Measurements from ENCODE around the gene SLC25A48.

SLC25A48 gene

GRCh38 chr5:135834639-135835529 is at the start of gene SLC25A48:
TSS of gene SLC25A48 (plus strand) at chr5:135834663. CDS start at chr5:135834848, 185 bp downstream.
- DNase-seq = peak; percentile 56 to 74 (median 66)

- DNase-seq = no peak
These were observed 33.8 kb upstream of the SLC25A48 start for GRCh38 chr5:135800656-135801055.

GRCh38 chr5:135810188-135810943 is 24.1 kb upstream of the SLC25A48 start:
- DNase-seq = no peak

GRCh38 chr5:135811007-135811406 is 23.5 kb upstream of the SLC25A48 start:
- DNase-seq = no peak

GRCh38 chr5:135813758-135814157 is 20.7 kb upstream of the SLC25A48 start:
- DNase-seq = no peak

- no peak for DNase-seq
These were observed 20.1 kb upstream of the SLC25A48 start for GRCh38 chr5:135814316-135814715.

GRCh38 chr5:135814812-135815211 is 19.7 kb upstream of the SLC25A48 start:
- DNase-seq = no peak

- DNase-seq = peak; percentile 78 to 92 (median 82)
These were observed 13.2 kb upstream of the SLC25A48 start for GRCh38 chr5:135821061-135821801.

- DNase-seq = peak in 2 of 3 experiments; percentile 78 to 82
These were observed 12.7 kb upstream of the SLC25A48 start for GRCh38 chr5:135821802-135822201.

- no peak for DNase-seq
These were observed 12.2 kb upstream of the SLC25A48 start for GRCh38 chr5:135822286-135822685.

- DNase-seq = no peak
These were observed 11.5 kb upstream of the SLC25A48 start for GRCh38 chr5:135822959-135823358.

GRCh38 chr5:135823881-135824280 is 10.6 kb upstream of the SLC25A48 start:
- DNase-seq = no peak

- no peak for DNase-seq
These were observed 9.9 kb upstream of the SLC25A48 start for GRCh38 chr5:135824541-135825041.

GRCh38 chr5:135825373-135826220 is 8.9 kb upstream of the SLC25A48 start:
- DNase-seq = no peak

GRCh38 chr5:135826221-135826525 is 8.3 kb upstream of the SLC25A48 start:
- DNase-seq = no peak

- no peak for DNase-seq
These were observed 7.3 kb upstream of the SLC25A48 start for GRCh38 chr5:135826994-135827671.

GRCh38 chr5:135827965-135828781 is 6.3 kb upstream of the SLC25A48 start:
- DNase-seq = peak in 2 of 3 experiments; percentile 38 to 62

- DNase-seq = no peak
These were observed 5.7 kb upstream of the SLC25A48 start for GRCh38 chr5:135828782-135829127.

- DNase-seq = no peak
These were observed 5.3 kb upstream of the SLC25A48 start for GRCh38 chr5:135829179-135829578.

- peak; percentile 41 to 83 (median 71) for DNase-seq
These were observed 4.6 kb upstream of the SLC25A48 start for GRCh38 chr5:135829681-135830383.
